Measurements from ENCODE around the gene NRG3. TPM values are rescaled to one million over a fixed set of nuclear protein-coding genes. Genes with fewer than 3 reads are reported as not detected.
A peak's percentile ranks its signal among the peaks of the same experiment; 100 is the strongest.

Gene NRG3
- total and polyA plus RNA-seq, 2 donors (not counting 1 experiment from before 2014, with no cell fraction given) = 0.06 TPM; not detected in 1

DNA sequence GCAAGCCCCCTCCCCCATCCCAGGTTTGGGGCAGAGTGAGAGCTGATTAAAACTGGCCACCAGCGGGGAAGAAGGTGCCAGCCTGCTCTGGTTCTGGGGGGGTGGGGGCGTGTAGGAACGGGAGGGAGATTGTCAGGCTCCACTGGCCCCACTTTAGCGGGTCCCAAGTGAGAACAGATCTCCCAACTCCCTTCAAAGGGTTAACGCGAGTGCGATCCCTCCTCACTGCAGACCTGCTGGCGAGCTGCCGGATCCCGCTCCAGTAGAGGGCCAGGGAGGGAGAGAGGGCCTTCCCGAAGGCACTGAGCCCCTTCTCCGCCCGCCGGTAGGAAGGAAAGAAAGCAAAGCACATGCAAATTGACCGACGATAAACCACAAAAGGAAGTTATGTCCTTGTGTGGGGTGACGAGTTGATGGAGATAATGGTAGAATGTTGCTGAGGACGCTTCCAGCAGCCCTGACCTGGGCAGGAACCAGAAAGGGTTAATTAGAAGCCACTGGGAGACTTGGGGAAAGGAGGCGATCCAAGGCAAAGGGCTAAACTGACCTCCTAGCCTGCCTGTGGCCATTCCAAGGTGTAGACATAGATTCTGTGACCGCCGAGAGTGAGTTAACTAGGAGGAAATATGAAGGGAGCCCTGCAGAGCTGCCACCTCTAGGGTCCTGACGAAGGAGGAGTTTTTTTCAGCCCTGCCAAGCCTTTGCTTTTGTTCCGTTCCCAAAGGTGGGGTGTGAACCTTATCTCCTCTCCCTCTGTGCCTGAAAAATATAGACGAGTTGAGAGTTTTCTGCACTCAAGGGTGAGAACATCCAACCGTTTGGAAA lies 1.5 kb downstream of the NRG3 start:
- Histone ChIP-seq H3K36me3 (replicated peaks in 1 of 2; ENCODE audit: control extremely low read depth in 1 of 2, control insufficient read depth in 1 of 2, extremely low read depth in 1 of 2, insufficient read depth in 2 of 2, low read length in 1 of 2) (no peaks in the 10 kb centered on the region), H3K27me3 (replicated peaks in 1 of 4; ENCODE audit: control extremely low read depth in 1 of 4, control insufficient read depth in 3 of 4, insufficient read depth in 4 of 4, low read length in 3 of 4) (peaks cover 0 to 33% (median 20%) of the 10 kb centered on the region in 4 experiments), H3K9me3 (ENCODE audit: control extremely low read depth in 1 of 3, control insufficient read depth in 2 of 3, insufficient read depth in 1 of 3, low read length in 2 of 3) (peaks cover 0 to 9% (median 0%) of the 10 kb centered on the region in 3 donors), H3K27ac (ENCODE audit: low read length in 2 of 2) (no peak overlapping the region), H3K4me2 (replicated peaks; ENCODE audit: low read depth, low read length, poor library complexity, severe bottlenecking) (peak overlapping the region; percentile 34), H3K79me2 (ENCODE audit: control insufficient read depth, insufficient read depth, low read length) (no peaks in the 10 kb centered on the region), H3K9ac (ENCODE audit: low read length) (peak overlapping the region; percentile 11), H3K4me3 (ENCODE audit: control extremely low read depth in 1 of 5, extremely low read depth in 1 of 5, insufficient read depth in 1 of 5, low read depth in 2 of 5, low read length in 4 of 5) (peak overlapping the region in 1 of 5 experiments; percentile 5), H3K4me1 (ENCODE audit: control insufficient read depth in 2 of 2, insufficient read depth in 2 of 2, low read length in 2 of 2) (peaks cover 10 to 14% of the 10 kb centered on the region in 2 donors), H4K20me1 (ENCODE audit: control insufficient read depth, insufficient read depth, low read length, poor library complexity, severe bottlenecking) (no peaks in the 10 kb centered on the region), H2AFZ (ENCODE audit: insufficient read depth, low read depth, low read length, poor library complexity, severe bottlenecking) (no peak overlapping the region)
- no peaks in the 10 kb centered on the region for H3K9me3 Mint-ChIP-seq (ENCODE audit: insufficient read depth)
- H3K4me1 Mint-ChIP-seq = peaks cover 12% of the 10 kb centered on the region
- DNase-seq (no peak), ATAC-seq (ENCODE audit: low read depth) (no peak)
- WGBS (ENCODE audit: insufficient coverage) = 4% methylated on average over 16 of the region's 25 CpGs
- H3K27ac Mint-ChIP-seq = no peak overlapping the region
- TF ChIP-seq CTCF (IDR thresholded peaks at IDR 0.05) = no peak
- no peak for TF ChIP-seq EZH2 (IDR thresholded peaks at IDR 0.05; ENCODE audit: borderline replicate concordance, insufficient read depth, low read depth, low read length, poor library complexity, severe bottlenecking)
- ChIA-PET POLR2A (no interaction called here), CTCF (no interaction called here)
- H3K27me3 Mint-ChIP-seq = peaks cover 49% of the 10 kb centered on the region
- peak overlapping the region; percentile 27 for H3K4me3 Mint-ChIP-seq
- intact Hi-C loops (cut with micrococcal nuclease) = no loop called here

- WGBS (ENCODE audit: insufficient coverage) = 11% methylated on average over 1 of the region's 2 CpGs
- no peaks in the 10 kb centered on the region for H4K20me1 ChIP-seq (ENCODE audit: control insufficient read depth, insufficient read depth, low read length, poor library complexity, severe bottlenecking)
- H3K27me3 ChIP-seq (replicated peaks in 1 of 4; ENCODE audit: control extremely low read depth in 1 of 4, control insufficient read depth in 3 of 4, insufficient read depth in 4 of 4, low read length in 3 of 4) = peaks cover 0 to 33% (median 18%) of the 10 kb centered on the region in 4 experiments
- H2AFZ ChIP-seq (ENCODE audit: insufficient read depth, low read depth, low read length, poor library complexity, severe bottlenecking) = no peak overlapping the region
- no peak overlapping the region for H3K4me2 ChIP-seq (replicated peaks; ENCODE audit: low read depth, low read length, poor library complexity, severe bottlenecking)
- peaks cover 0 to 9% (median 0%) of the 10 kb centered on the region in 3 donors for H3K9me3 ChIP-seq (ENCODE audit: control extremely low read depth in 1 of 3, control insufficient read depth in 2 of 3, insufficient read depth in 1 of 3, low read length in 2 of 3)
- Mint-ChIP-seq H3K4me3 (no peak overlapping the region), H3K27me3 (peaks cover 40% of the 10 kb centered on the region), H3K9me3 (ENCODE audit: insufficient read depth) (no peaks in the 10 kb centered on the region), H3K27ac (no peak overlapping the region), H3K4me1 (peaks cover 12% of the 10 kb centered on the region)
- ATAC-seq (ENCODE audit: low read depth) (no peak), DNase-seq (no peak)
- POLR2A ChIA-PET = no interaction called here
- no peaks in the 10 kb centered on the region for H3K36me3 ChIP-seq (replicated peaks in 1 of 2; ENCODE audit: control extremely low read depth in 1 of 2, control insufficient read depth in 1 of 2, extremely low read depth in 1 of 2, insufficient read depth in 2 of 2, low read length in 1 of 2)
- no peak for TF ChIP-seq CTCF (IDR thresholded peaks at IDR 0.05)
- TF ChIP-seq EZH2 (IDR thresholded peaks at IDR 0.05; ENCODE audit: borderline replicate concordance, insufficient read depth, low read depth, low read length, poor library complexity, severe bottlenecking) = no peak
- peaks cover 10 to 14% of the 10 kb centered on the region in 2 donors for H3K4me1 ChIP-seq (ENCODE audit: control insufficient read depth in 2 of 2, insufficient read depth in 2 of 2, low read length in 2 of 2)
- no peak overlapping the region for H3K27ac ChIP-seq (ENCODE audit: low read length in 2 of 2)
- H3K79me2 ChIP-seq (ENCODE audit: control insufficient read depth, insufficient read depth, low read length) = no peaks in the 10 kb centered on the region
- no peak overlapping the region for H3K9ac ChIP-seq (ENCODE audit: low read length)
- H3K4me3 ChIP-seq (ENCODE audit: control extremely low read depth in 1 of 5, extremely low read depth in 1 of 5, insufficient read depth in 1 of 5, low read depth in 2 of 5, low read length in 4 of 5) = no peak overlapping the region
- CTCF ChIA-PET = no interaction called here
- intact Hi-C loops (cut with micrococcal nuclease) = no loop called here
These were observed 2.6 kb downstream of the NRG3 start for GRCh38 chr10:81877596-81877995.
